DOHH2 (cell line): ENCODE measurements around the gene CTBP1.

Source experiments
- H3F3A ChIP-seq: fragments of 200-600 bp; sonication (generic), shearing (Covaris generic); 2 replicates; pipeline ENCODE4 v1.6.0; 2016; ENCODE audit warnings: antibody characterized with exemption, mild to moderate bottlenecking; ENCODE audit not compliant: control insufficient read depth, insufficient read depth
- H3K27ac ChIP-seq: fragments of 200-600 bp; sonication (generic); 2 replicates; pipeline ENCODE4 v1.5.1; 2014; ENCODE audit warnings: low read depth, mild to moderate bottlenecking, low read length, moderate library complexity
- H3K27me3 ChIP-seq: fragments of 200-600 bp; sonication (generic); 2 replicates; pipeline ENCODE4 v1.6.1; 2014; ENCODE audit warnings: mild to moderate bottlenecking, low read length, mixed read lengths; ENCODE audit not compliant: control insufficient read depth
- H3K36me3 ChIP-seq: fragments of 200-600 bp; sonication (generic); 2 replicates; pipeline ENCODE4 v1.6.1; 2014; ENCODE audit warnings: mild to moderate bottlenecking, low read length, moderate library complexity, mixed read lengths; ENCODE audit not compliant: control insufficient read depth
- H3K4me1 ChIP-seq: fragments of 200-600 bp; sonication (generic); 2 replicates; pipeline ENCODE4 v1.6.1; 2014; ENCODE audit warnings: mild to moderate bottlenecking, low read length, mixed read lengths; ENCODE audit not compliant: control insufficient read depth
- H3K4me2 ChIP-seq: fragments of 200-600 bp; sonication (generic); 2 replicates; pipeline ENCODE4 v1.6.0; 2014; ENCODE audit warnings: mild to moderate bottlenecking, low read length, moderate library complexity
- H3K4me3 ChIP-seq: fragments of 200-600 bp; sonication (generic); 2 replicates; pipeline ENCODE4 v1.5.1; 2014; ENCODE audit warnings: mild to moderate bottlenecking, low read length, mixed read lengths
- H3K79me2 ChIP-seq: fragments of 200-600 bp; sonication (generic); 2 replicates; pipeline ENCODE4 v1.6.1; 2014; ENCODE audit warnings: mild to moderate bottlenecking, low read length, mixed read lengths; ENCODE audit not compliant: control insufficient read depth
- H3K9me2 ChIP-seq: fragments of 200-600 bp; sonication (generic); replicated peaks from 2 replicates; pipeline ENCODE4 v1.6.1; 2014; ENCODE audit warnings: mild to moderate bottlenecking, low read length, mixed read lengths; ENCODE audit not compliant: control insufficient read depth
- H3K9me3 ChIP-seq: fragments of 200-600 bp; sonication (generic); 2 replicates; pipeline ENCODE4 v1.6.1; 2014; ENCODE audit warnings: antibody characterized with exemption, low read length, mixed read lengths; ENCODE audit not compliant: control insufficient read depth, insufficient read depth
- H4K20me1 ChIP-seq: fragments of 200-600 bp; sonication (generic); 2 replicates; pipeline ENCODE4 v1.6.0; 2014; ENCODE audit warnings: low read depth, mild to moderate bottlenecking, antibody characterized with exemption, low read length, moderate library complexity; ENCODE audit not compliant: control insufficient read depth, insufficient read depth
- EZH2phosphoT487 ChIP-seq: fragments of 200-600 bp; sonication (generic); IDR thresholded peaks from 2 replicates; pipeline ENCODE4 v1.6.1; 2017; ENCODE audit warnings: borderline replicate concordance, mild to moderate bottlenecking, antibody characterized with exemption, low read length, moderate library complexity, mixed read lengths
- TF ChIP-seq, protein P1 (sequence below): fragments of 200-600 bp; sonication (generic); IDR thresholded peaks from one replicate; pipeline ENCODE4 v1.5.1; 2014; ENCODE audit warnings: antibody characterized with exemption, mild to moderate bottlenecking, low read depth, low read length; ENCODE audit not compliant: poor library complexity, severe bottlenecking

Gene CTBP1

GRCh38 chr4:1170156-1170975, 78.6 kb downstream of the CTBP1 start:
- Histone ChIP-seq H3F3A (peaks cover 3% of the 10 kb centered on the region; the same call in 1 of the 2 replicates), H3K4me1 (peaks cover 19% of the 10 kb centered on the region), H3K9me2 (no peaks in the 10 kb centered on the region), H3K27me3 (no peaks in the 10 kb centered on the region), H3K4me3 (no peak overlapping the region), H3K9me3 (no peaks in the 10 kb centered on the region), H3K36me3 (no peaks in the 10 kb centered on the region), H3K4me2 (no peak overlapping the region), H3K79me2 (no peaks in the 10 kb centered on the region), H3K27ac (no peak overlapping the region), H4K20me1 (no peaks in the 10 kb centered on the region)
- TF ChIP-seq EZH2phosphoT487 = no peak
- TF ChIP-seq, protein P1, sequence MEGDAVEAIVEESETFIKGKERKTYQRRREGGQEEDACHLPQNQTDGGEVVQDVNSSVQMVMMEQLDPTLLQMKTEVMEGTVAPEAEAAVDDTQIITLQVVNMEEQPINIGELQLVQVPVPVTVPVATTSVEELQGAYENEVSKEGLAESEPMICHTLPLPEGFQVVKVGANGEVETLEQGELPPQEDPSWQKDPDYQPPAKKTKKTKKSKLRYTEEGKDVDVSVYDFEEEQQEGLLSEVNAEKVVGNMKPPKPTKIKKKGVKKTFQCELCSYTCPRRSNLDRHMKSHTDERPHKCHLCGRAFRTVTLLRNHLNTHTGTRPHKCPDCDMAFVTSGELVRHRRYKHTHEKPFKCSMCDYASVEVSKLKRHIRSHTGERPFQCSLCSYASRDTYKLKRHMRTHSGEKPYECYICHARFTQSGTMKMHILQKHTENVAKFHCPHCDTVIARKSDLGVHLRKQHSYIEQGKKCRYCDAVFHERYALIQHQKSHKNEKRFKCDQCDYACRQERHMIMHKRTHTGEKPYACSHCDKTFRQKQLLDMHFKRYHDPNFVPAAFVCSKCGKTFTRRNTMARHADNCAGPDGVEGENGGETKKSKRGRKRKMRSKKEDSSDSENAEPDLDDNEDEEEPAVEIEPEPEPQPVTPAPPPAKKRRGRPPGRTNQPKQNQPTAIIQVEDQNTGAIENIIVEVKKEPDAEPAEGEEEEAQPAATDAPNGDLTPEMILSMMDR = no peak

DNA sequence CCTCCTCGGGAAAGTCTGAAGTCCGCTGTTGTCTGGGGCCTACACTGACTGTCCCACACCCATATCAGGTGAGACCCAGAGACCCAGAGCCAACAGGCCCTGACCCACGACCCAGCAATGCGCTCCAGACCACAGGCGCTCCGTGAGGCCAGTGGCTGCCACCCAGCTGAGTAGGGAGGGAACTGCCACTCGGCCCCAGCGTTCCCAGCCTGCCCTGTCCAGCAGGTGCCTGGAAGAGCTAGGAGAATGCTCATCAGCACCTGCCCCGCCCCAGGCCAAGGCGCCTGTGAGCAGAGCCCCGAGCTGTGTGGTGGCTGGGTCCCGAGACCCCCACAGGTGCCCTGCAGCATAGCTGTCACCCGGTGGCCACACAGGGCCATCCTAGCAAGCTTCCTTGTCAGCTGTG, 79.2 kb downstream of the CTBP1 start:
- no peaks in the 10 kb centered on the region for H3K36me3 ChIP-seq
- no peaks in the 10 kb centered on the region for H3K79me2 ChIP-seq
- peaks cover 19% of the 10 kb centered on the region for H3K4me1 ChIP-seq
- no peak overlapping the region for H3K4me3 ChIP-seq
- peaks cover 2% of the 10 kb centered on the region; the same call in 1 of the 2 replicates for H3F3A ChIP-seq
- H3K4me2 ChIP-seq = no peak overlapping the region
- H3K27ac ChIP-seq = no peak overlapping the region
- TF ChIP-seq, protein P1 = no peak
- TF ChIP-seq EZH2phosphoT487 = no peak
- no peaks in the 10 kb centered on the region for H4K20me1 ChIP-seq
- peaks cover under 1% of the 10 kb centered on the region; the same call in 1 of the 2 replicates for H3K9me3 ChIP-seq
- no peaks in the 10 kb centered on the region for H3K27me3 ChIP-seq
- no peaks in the 10 kb centered on the region for H3K9me2 ChIP-seq

- Histone ChIP-seq H4K20me1 (no peaks in the 10 kb centered on the region), H3K36me3 (no peaks in the 10 kb centered on the region), H3K9me3 (peaks cover 3% of the 10 kb centered on the region; the same call in 1 of the 2 replicates), H3K79me2 (no peaks in the 10 kb centered on the region), H3K9me2 (no peaks in the 10 kb centered on the region), H3F3A (no peaks in the 10 kb centered on the region), H3K4me2 (no peak overlapping the region), H3K27ac (no peak overlapping the region), H3K4me3 (no peak overlapping the region), H3K27me3 (no peaks in the 10 kb centered on the region), H3K4me1 (peaks cover 21% of the 10 kb centered on the region)
- TF ChIP-seq EZH2phosphoT487 = no peak
- TF ChIP-seq, protein P1 = no peak
Measured at GRCh38 chr4:1169171-1169671, 79.7 kb downstream of the CTBP1 start.
